ENCODE results near the gene SSR2. TPM values are rescaled to one million over a fixed set of nuclear protein-coding genes. Genes with fewer than 3 reads are reported as not detected.

The SSR2 gene
- total RNA-seq, 2 experiments from 2014 or later, result 147 to 153 TPM

DNA sequence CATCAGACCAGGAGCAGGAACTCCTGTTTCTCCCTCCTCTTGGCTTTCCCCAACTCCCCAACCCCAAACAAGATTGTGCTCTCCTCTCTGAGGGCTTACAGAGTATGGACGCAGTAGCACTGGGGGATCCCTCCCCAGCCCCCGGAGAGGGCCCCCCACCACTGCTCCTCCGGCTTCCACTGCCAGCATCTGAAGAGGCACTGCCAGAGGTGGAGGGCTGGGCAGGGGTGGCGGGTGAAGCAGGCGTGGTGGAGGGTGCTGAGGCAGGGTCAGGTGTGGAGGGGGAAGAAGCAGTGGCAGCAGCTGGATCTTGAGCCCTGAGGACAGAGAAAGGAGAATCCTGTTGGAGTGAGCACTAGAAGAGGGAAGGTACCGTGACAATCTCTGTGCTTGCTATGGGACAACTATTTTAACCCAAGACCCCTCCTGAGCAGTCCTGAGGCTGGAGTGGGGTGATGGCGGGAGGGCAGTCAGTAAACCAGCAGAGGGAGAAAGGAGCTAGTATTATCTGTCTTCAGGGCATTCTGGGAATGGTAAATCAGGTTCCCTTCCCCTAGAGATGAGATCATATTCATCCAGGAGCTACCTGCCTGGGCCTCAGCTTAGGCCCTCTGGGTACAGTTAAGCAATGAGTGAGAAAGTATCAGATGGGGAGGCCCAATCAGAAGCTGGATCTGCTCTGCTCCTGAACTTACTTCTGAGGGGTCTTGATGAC lies 30.4 kb upstream of the SSR2 start:
- H3K4me3 ChIP-seq (ENCODE audit: low read depth, low read length, poor library complexity, severe bottlenecking), result no peak overlapping the region
- H4K20me1 ChIP-seq (ENCODE audit: insufficient read depth, low read length), result no peaks in the 10 kb centered on the region
- TF ChIP-seq, protein P1, sequence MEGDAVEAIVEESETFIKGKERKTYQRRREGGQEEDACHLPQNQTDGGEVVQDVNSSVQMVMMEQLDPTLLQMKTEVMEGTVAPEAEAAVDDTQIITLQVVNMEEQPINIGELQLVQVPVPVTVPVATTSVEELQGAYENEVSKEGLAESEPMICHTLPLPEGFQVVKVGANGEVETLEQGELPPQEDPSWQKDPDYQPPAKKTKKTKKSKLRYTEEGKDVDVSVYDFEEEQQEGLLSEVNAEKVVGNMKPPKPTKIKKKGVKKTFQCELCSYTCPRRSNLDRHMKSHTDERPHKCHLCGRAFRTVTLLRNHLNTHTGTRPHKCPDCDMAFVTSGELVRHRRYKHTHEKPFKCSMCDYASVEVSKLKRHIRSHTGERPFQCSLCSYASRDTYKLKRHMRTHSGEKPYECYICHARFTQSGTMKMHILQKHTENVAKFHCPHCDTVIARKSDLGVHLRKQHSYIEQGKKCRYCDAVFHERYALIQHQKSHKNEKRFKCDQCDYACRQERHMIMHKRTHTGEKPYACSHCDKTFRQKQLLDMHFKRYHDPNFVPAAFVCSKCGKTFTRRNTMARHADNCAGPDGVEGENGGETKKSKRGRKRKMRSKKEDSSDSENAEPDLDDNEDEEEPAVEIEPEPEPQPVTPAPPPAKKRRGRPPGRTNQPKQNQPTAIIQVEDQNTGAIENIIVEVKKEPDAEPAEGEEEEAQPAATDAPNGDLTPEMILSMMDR (conservative IDR thresholded peaks at IDR 0.05; ENCODE audit: low read length), result no peak
- TF ChIP-seq EZH2phosphoT487 (IDR thresholded peaks at IDR 0.05; ENCODE audit: borderline replicate concordance, low read depth, low read length), result no peak
- H3K27ac ChIP-seq (ENCODE audit: low read depth, low read length, poor library complexity, severe bottlenecking), result no peak overlapping the region
- peaks cover 21% of the 10 kb centered on the region; the same call in 1 of the 2 replicates for H3K79me2 ChIP-seq (ENCODE audit: insufficient read depth, low read depth, low read length)
- BruUV-seq (replicated peaks), result no TSS peak
- no peak for DNase-seq (ENCODE audit: low spot score)
- H3K36me3 ChIP-seq (ENCODE audit: insufficient read depth, low read length), result peaks cover 32% of the 10 kb centered on the region
- intact Hi-C loops (cut with micrococcal nuclease; ENCODE audit: unreplicated experiment), result no loop called here
- no peak overlapping the region for H2AFZ ChIP-seq (ENCODE audit: low read length)
- peaks cover 15% of the 10 kb centered on the region for H3K4me1 ChIP-seq (ENCODE audit: insufficient read depth, low read length, poor library complexity, severe bottlenecking)
- no peaks in the 10 kb centered on the region for H3K9me2 ChIP-seq (ENCODE audit: insufficient read depth, low read length)
- ChIA-PET POLR2A (interaction anchor here (1.1 kb wide), 1 partner anchor 20 kb away, joined by 3 read pairs; no protein-coding TSS in a partner anchor), CTCF (ENCODE audit: unreplicated experiment) (no interaction called here)
- H3K4me2 ChIP-seq (ENCODE audit: low read length), result no peak overlapping the region
- H3K9me3 ChIP-seq (ENCODE audit: low read length), result no peaks in the 10 kb centered on the region

DNA sequence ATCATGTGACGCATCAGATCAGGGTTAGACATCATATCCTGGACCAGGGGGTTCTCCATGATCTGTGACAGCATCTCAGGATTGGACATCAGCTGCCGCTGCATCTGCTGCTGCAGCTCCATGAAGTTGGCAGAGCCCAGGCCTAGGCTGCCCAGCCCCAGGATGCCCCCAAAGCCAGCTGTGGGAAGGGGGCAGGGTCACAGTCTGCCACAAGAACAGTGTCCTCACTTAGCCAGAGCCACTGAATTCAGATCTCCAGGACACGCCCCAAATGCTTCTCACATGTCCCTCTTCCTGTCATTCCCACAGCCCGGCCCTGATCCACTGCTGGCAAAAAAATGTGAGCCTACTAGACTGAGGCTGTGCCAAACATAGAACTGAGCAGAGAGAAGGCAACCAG lies 29.6 kb upstream of the SSR2 start:
- no peak overlapping the region for H3K4me3 ChIP-seq (ENCODE audit: low read depth, low read length, poor library complexity, severe bottlenecking)
- DNase-seq (ENCODE audit: low spot score), result no peak
- H3K9me3 ChIP-seq (ENCODE audit: low read length), result no peaks in the 10 kb centered on the region
- no peak overlapping the region for H3K4me2 ChIP-seq (ENCODE audit: low read length)
- BruUV-seq (replicated peaks), result no TSS peak
- intact Hi-C loops (cut with micrococcal nuclease; ENCODE audit: unreplicated experiment), result no loop called here
- H2AFZ ChIP-seq (ENCODE audit: low read length), result no peak overlapping the region
- H3K9me2 ChIP-seq (ENCODE audit: insufficient read depth, low read length), result no peaks in the 10 kb centered on the region
- peaks cover 32% of the 10 kb centered on the region for H3K36me3 ChIP-seq (ENCODE audit: insufficient read depth, low read length)
- peaks cover 16% of the 10 kb centered on the region; the same call in 1 of the 2 replicates for H3K79me2 ChIP-seq (ENCODE audit: insufficient read depth, low read depth, low read length)
- peaks cover 7% of the 10 kb centered on the region for H3K4me1 ChIP-seq (ENCODE audit: insufficient read depth, low read length, poor library complexity, severe bottlenecking)
- CTCF ChIA-PET (ENCODE audit: unreplicated experiment), result no interaction called here
- TF ChIP-seq, protein P1 (conservative IDR thresholded peaks at IDR 0.05; ENCODE audit: low read length), result no peak
- no peak for TF ChIP-seq EZH2phosphoT487 (IDR thresholded peaks at IDR 0.05; ENCODE audit: borderline replicate concordance, low read depth, low read length)
- no peaks in the 10 kb centered on the region for H4K20me1 ChIP-seq (ENCODE audit: insufficient read depth, low read length)
- POLR2A ChIA-PET, result interaction anchor here (0.6 to 1.6 kb wide), 2 partner anchors 20 to 165 kb away, joined by 4 to 7 read pairs; no protein-coding TSS in a partner anchor
- H3K27ac ChIP-seq (ENCODE audit: low read depth, low read length, poor library complexity, severe bottlenecking), result no peak overlapping the region

- no peak for TF ChIP-seq EZH2phosphoT487 (IDR thresholded peaks at IDR 0.05; ENCODE audit: borderline replicate concordance, low read depth, low read length)
- TF ChIP-seq, protein P1 (conservative IDR thresholded peaks at IDR 0.05; ENCODE audit: low read length), result no peak
- CTCF ChIA-PET (ENCODE audit: unreplicated experiment), result no interaction called here
- no peaks in the 10 kb centered on the region for H3K9me3 ChIP-seq (ENCODE audit: low read length)
- H3K79me2 ChIP-seq (ENCODE audit: insufficient read depth, low read depth, low read length), result peaks cover 13% of the 10 kb centered on the region; the same call in 1 of the 2 replicates
- no peaks in the 10 kb centered on the region for H4K20me1 ChIP-seq (ENCODE audit: insufficient read depth, low read length)
- H3K27ac ChIP-seq (ENCODE audit: low read depth, low read length, poor library complexity, severe bottlenecking), result no peak overlapping the region
- H2AFZ ChIP-seq (ENCODE audit: low read length), result no peak overlapping the region
- no peak for DNase-seq (ENCODE audit: low spot score)
- POLR2A ChIA-PET, result interaction anchor here (1.6 kb wide), 1 partner anchor 18 kb away, joined by 7 read pairs; no protein-coding TSS in a partner anchor
- peaks cover 7% of the 10 kb centered on the region for H3K4me1 ChIP-seq (ENCODE audit: insufficient read depth, low read length, poor library complexity, severe bottlenecking)
- no peak overlapping the region for H3K4me3 ChIP-seq (ENCODE audit: low read depth, low read length, poor library complexity, severe bottlenecking)
- no peaks in the 10 kb centered on the region for H3K9me2 ChIP-seq (ENCODE audit: insufficient read depth, low read length)
- no peak overlapping the region for H3K4me2 ChIP-seq (ENCODE audit: low read length)
- peaks cover 32% of the 10 kb centered on the region for H3K36me3 ChIP-seq (ENCODE audit: insufficient read depth, low read length)
- BruUV-seq (replicated peaks), result no TSS peak
- intact Hi-C loops (cut with micrococcal nuclease; ENCODE audit: unreplicated experiment), result no loop called here
Observed at GRCh38 chr1:156048663-156049258, 28.0 kb upstream of the SSR2 start.

Measured in OCI-LY7 (cell line).